A673 (cell line): ENCODE results near the gene TROAP. TPM values are rescaled to one million over a fixed set of nuclear protein-coding genes. Genes with fewer than 3 reads are reported as not detected.

Source experiments
- BruUV-seq: library from RNA; stranded (reverse); fragments of 400-500 nt; replicated peaks from 2 replicates; lab custom pipeline; 2021; lab: Mats Ljungman, UMichigan
- CTCF ChIA-PET: fragments of 300-600 bp; sonication (Branson Sonifier 250); formaldehyde crosslinking; loops from one replicate; lab custom pipeline; 2022; ENCODE audit warnings: antibody characterized with exemption; lab: Charles Lee
- POLR2A ChIA-PET: fragments of 300-600 bp; sonication (Branson Sonifier 250); formaldehyde crosslinking; loops from one replicate; lab custom pipeline; 2022; ENCODE audit warnings: antibody characterized with exemption; ENCODE audit not compliant: low non-redundant PET; lab: Charles Lee
- DNase-seq: peaks from one replicate; pipeline ENCODE4 v3.0.0-alpha.2; 2015; ENCODE audit warnings: low spot score
- H3K27ac ChIP-seq: fragments of 200-600 bp; sonication (generic); 2 replicates; pipeline ENCODE4 v1.5.1; 2016; ENCODE audit warnings: mixed run types, low read depth, mild to moderate bottlenecking, mixed read lengths, antibody characterized with exemption, low read length; ENCODE audit not compliant: poor library complexity, severe bottlenecking
- H3K27me3 ChIP-seq: fragments of 200-600 bp; sonication (generic); replicated peaks from 2 replicates; pipeline ENCODE4 v1.6.1; 2017; ENCODE audit warnings: mixed run types, low read depth, mild to moderate bottlenecking, mixed read lengths, antibody characterized with exemption, low read length; ENCODE audit not compliant: insufficient read depth, poor library complexity
- H3K36me3 ChIP-seq: fragments of 200-600 bp; sonication (generic); 2 replicates; pipeline ENCODE4 v1.6.1; 2016; ENCODE audit warnings: mixed run types, mild to moderate bottlenecking, mixed read lengths, antibody characterized with exemption, low read length; ENCODE audit not compliant: insufficient read depth, poor library complexity, severe bottlenecking
- H3K4me1 ChIP-seq: fragments of 200-600 bp; sonication (generic); 2 replicates; pipeline ENCODE4 v1.6.1; 2017; ENCODE audit warnings: mixed run types, mild to moderate bottlenecking, mixed read lengths, antibody characterized with exemption, low read length; ENCODE audit not compliant: insufficient read depth, poor library complexity, severe bottlenecking
- H3K4me3 ChIP-seq: fragments of 200-600 bp; sonication (generic); 2 replicates; pipeline ENCODE4 v1.5.1; 2016; ENCODE audit warnings: low read depth, mixed run types, mild to moderate bottlenecking, mixed read lengths, low read length; ENCODE audit not compliant: poor library complexity, severe bottlenecking
- H3K9me3 ChIP-seq: fragments of 200-600 bp; sonication (generic); 2 replicates; pipeline ENCODE4 v1.6.1; 2016; ENCODE audit warnings: mixed run types, low read depth, mild to moderate bottlenecking, mixed read lengths, antibody characterized with exemption, low read length; ENCODE audit not compliant: poor library complexity, severe bottlenecking
- CTCF ChIP-seq: fragments of 300-800, 200-600 bp; sonication (generic); conservative IDR thresholded peaks from 2 replicates; pipeline ENCODE4 v1.5.1; 2017; ENCODE audit warnings: low read depth, mild to moderate bottlenecking, antibody characterized with exemption, low read length, moderate library complexity, mixed read lengths
- EZH2 ChIP-seq: fragments of 200-600 bp; sonication (generic); IDR thresholded peaks from 2 replicates; pipeline ENCODE4 v1.6.1; 2017; ENCODE audit warnings: borderline replicate concordance, low read depth, mild to moderate bottlenecking, mixed read lengths, antibody characterized with exemption, low read length; ENCODE audit not compliant: poor library complexity, severe bottlenecking
- intact Hi-C: fragments of 100-400 bp; cut with micrococcal nuclease; formaldehyde crosslinking; loops from one replicate; pipeline ENCODE4 v1.10.0; 2022; ENCODE audit not compliant: unreplicated experiment
- total RNA-seq: library from RNA; stranded (reverse); gene quantifications from 2 replicates; pipeline ENCODE4 v1.2.3, GENCODE V29; 2021

Gene TROAP
- total RNA-seq, 1 experiment from 2014 or later: 124 TPM

GRCh38 chr12:49352351-49352750, 29.3 kb downstream of the TROAP start:
- no peak for TF ChIP-seq EZH2
- TF ChIP-seq CTCF: no peak
- H3K27me3 ChIP-seq: no peaks in the 10 kb centered on the region
- no peaks in the 10 kb centered on the region for H3K9me3 ChIP-seq
- ChIA-PET POLR2A (interaction anchor here (0.6 kb wide), 1 partner anchor 77 kb away, joined by 4 read pairs; no protein-coding TSS in a partner anchor), CTCF (no interaction called here)
- peaks cover 8% of the 10 kb centered on the region for H3K4me1 ChIP-seq
- no peak overlapping the region for H3K27ac ChIP-seq
- intact Hi-C loops: no loop called here
- H3K36me3 ChIP-seq: no peaks in the 10 kb centered on the region
- no TSS peak for BruUV-seq
- DNase-seq: no peak
- no peak overlapping the region for H3K4me3 ChIP-seq

- no peak for DNase-seq
- Histone ChIP-seq H3K4me1 (peaks cover 5% of the 10 kb centered on the region), H3K9me3 (no peaks in the 10 kb centered on the region), H3K27ac (no peak overlapping the region), H3K36me3 (no peaks in the 10 kb centered on the region), H3K27me3 (no peaks in the 10 kb centered on the region), H3K4me3 (no peak overlapping the region)
- ChIA-PET CTCF (no interaction called here), POLR2A (no interaction called here)
- BruUV-seq: no TSS peak
- intact Hi-C loops: loop anchor here (2.0 to 5.0 kb wide), 2 partner anchors 67 to 226 kb away; no protein-coding TSS in a partner anchor
- no peak for TF ChIP-seq EZH2
- TF ChIP-seq CTCF: no peak
Measured at GRCh38 chr12:49355913-49356312, 32.9 kb downstream of the TROAP start.

GRCh38 chr12:49357103-49357678, 34.1 kb downstream of the TROAP start:
- H3K4me3 ChIP-seq: no peak overlapping the region
- CTCF ChIA-PET: interaction anchor here (0.5 to 2.5 kb wide), 10 partner anchors 9 to 224 kb away, joined by 3 to 33 read pairs (median 6); no protein-coding TSS in a partner anchor
- no peaks in the 10 kb centered on the region for H3K9me3 ChIP-seq
- TF ChIP-seq EZH2 (no peak), CTCF (peak; percentile 65)
- BruUV-seq: no TSS peak
- H3K4me1 ChIP-seq: peaks cover 5% of the 10 kb centered on the region
- intact Hi-C loops: loop anchor here (2.0 to 5.0 kb wide), 2 partner anchors 68 to 225 kb away; no protein-coding TSS in a partner anchor
- peak; percentile 69 for DNase-seq
- POLR2A ChIA-PET: no interaction called here
- no peaks in the 10 kb centered on the region for H3K27me3 ChIP-seq
- H3K27ac ChIP-seq: no peak overlapping the region
- H3K36me3 ChIP-seq: no peaks in the 10 kb centered on the region
